ENCODE data around the gene THAP4.

GRCh38 chr2:241641631-241642030, 4.7 kb upstream of the THAP4 start:
- no peak for TF ChIP-seq POLR2AphosphoS5 (IDR thresholded peaks at IDR 0.05; ENCODE audit: borderline replicate concordance, low read depth, low read length)
- no peak for TF ChIP-seq EZH2 (IDR thresholded peaks at IDR 0.05)
- no peak for TF ChIP-seq FOXP2 (optimal IDR thresholded peaks at IDR 0.05; ENCODE audit: control extremely low read depth, extremely low read length, insufficient read depth)

All from SK-N-MC (cell line).